ENCODE results near the gene UBLCP1. TPM values are rescaled to one million over a fixed set of nuclear protein-coding genes. Genes with fewer than 3 reads are reported as not detected.

UBLCP1 gene
- total RNA-seq, 1 experiment from 2014 or later, result 32.9 TPM

DNA sequence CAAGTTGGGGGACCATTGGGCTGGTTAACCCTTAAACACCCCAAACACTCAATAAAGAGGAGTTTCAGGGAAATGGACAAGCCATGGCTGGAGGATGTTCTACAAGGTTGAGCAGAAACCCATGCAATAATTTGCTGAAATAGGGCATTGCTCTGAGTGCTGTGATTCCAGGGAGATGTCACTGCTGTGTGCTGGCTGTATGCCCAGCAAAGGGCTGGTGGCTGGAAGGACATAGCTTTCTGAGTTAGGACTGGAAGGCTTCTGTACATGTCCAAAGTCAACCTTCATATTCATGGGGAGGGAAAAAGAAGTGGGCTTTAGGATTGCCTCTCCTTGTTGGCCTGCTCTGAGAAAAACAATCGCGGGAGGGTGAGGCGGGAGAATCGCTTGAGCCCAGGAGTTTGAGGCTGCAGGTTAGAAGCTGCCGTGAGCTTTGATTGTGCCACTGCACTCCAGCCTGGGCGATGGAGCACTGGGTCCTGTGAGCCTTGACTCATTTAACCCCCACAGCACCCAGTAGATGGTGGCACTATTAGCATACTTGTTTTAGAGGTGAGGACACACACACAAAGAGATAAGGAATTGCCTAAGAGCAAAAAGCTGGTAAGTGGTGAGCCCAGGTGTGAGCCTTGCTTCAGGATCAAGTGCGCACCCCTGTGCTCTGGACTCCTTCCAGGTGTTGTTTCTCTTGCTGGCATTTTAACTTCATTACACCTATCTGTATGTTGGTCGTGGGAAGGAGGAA lies 46.8 kb downstream of the UBLCP1 start:
- TF ChIP-seq ELF1 (IDR thresholded peaks at IDR 0.05; ENCODE audit: borderline replicate concordance, low read depth) (no peak), FOSL1 (IDR thresholded peaks at IDR 0.05; ENCODE audit: low read depth) (no peak), SIN3A (IDR thresholded peaks at IDR 0.05; ENCODE audit: low read depth) (no peak), TCF7L2 (IDR thresholded peaks at IDR 0.05; ENCODE audit: borderline replicate concordance, extremely low read depth, insufficient read depth, insufficient read length) (no peak), POLR2A (IDR thresholded peaks at IDR 0.05; ENCODE audit: borderline replicate concordance, extremely low read depth, insufficient read depth, insufficient read length) (no peak), JUND (IDR thresholded peaks at IDR 0.05) (no peak), POLR2AphosphoS5 (IDR thresholded peaks at IDR 0.05; ENCODE audit: low read depth, low read length) (no peak), RAD21 (IDR thresholded peaks at IDR 0.05; ENCODE audit: low read depth) (no peak)
- TF ChIP-seq, protein P1, sequence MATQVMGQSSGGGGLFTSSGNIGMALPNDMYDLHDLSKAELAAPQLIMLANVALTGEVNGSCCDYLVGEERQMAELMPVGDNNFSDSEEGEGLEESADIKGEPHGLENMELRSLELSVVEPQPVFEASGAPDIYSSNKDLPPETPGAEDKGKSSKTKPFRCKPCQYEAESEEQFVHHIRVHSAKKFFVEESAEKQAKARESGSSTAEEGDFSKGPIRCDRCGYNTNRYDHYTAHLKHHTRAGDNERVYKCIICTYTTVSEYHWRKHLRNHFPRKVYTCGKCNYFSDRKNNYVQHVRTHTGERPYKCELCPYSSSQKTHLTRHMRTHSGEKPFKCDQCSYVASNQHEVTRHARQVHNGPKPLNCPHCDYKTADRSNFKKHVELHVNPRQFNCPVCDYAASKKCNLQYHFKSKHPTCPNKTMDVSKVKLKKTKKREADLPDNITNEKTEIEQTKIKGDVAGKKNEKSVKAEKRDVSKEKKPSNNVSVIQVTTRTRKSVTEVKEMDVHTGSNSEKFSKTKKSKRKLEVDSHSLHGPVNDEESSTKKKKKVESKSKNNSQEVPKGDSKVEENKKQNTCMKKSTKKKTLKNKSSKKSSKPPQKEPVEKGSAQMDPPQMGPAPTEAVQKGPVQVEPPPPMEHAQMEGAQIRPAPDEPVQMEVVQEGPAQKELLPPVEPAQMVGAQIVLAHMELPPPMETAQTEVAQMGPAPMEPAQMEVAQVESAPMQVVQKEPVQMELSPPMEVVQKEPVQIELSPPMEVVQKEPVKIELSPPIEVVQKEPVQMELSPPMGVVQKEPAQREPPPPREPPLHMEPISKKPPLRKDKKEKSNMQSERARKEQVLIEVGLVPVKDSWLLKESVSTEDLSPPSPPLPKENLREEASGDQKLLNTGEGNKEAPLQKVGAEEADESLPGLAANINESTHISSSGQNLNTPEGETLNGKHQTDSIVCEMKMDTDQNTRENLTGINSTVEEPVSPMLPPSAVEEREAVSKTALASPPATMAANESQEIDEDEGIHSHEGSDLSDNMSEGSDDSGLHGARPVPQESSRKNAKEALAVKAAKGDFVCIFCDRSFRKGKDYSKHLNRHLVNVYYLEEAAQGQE (IDR thresholded peaks at IDR 0.05; ENCODE audit: low read depth), result no peak
- TF ChIP-seq, protein P2, sequence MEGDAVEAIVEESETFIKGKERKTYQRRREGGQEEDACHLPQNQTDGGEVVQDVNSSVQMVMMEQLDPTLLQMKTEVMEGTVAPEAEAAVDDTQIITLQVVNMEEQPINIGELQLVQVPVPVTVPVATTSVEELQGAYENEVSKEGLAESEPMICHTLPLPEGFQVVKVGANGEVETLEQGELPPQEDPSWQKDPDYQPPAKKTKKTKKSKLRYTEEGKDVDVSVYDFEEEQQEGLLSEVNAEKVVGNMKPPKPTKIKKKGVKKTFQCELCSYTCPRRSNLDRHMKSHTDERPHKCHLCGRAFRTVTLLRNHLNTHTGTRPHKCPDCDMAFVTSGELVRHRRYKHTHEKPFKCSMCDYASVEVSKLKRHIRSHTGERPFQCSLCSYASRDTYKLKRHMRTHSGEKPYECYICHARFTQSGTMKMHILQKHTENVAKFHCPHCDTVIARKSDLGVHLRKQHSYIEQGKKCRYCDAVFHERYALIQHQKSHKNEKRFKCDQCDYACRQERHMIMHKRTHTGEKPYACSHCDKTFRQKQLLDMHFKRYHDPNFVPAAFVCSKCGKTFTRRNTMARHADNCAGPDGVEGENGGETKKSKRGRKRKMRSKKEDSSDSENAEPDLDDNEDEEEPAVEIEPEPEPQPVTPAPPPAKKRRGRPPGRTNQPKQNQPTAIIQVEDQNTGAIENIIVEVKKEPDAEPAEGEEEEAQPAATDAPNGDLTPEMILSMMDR (IDR thresholded peaks at IDR 0.05 in 2 of 3, conservative IDR thresholded peaks at IDR 0.05 in 1 of 3; ENCODE audit: borderline replicate concordance in 1 of 3, insufficient read depth in 1 of 3, low read depth in 2 of 3, low read length in 2 of 3), result no peak
- RAD21 ChIA-PET (ENCODE audit: low non-redundant PET in 1 of 2, low total read pairs in 2 of 2, uncharacterized antibody in 2 of 2, unreplicated experiment in 2 of 2), result interaction anchor here in 1 of 2 experiments (0.7 kb wide), 1 partner anchor 84 kb away, joined by 8 read pairs; no protein-coding TSS in a partner anchor
- CTCF ChIA-PET, result no interaction called here
- Histone ChIP-seq H3K4me2 (ENCODE audit: low read length) (no peak overlapping the region), H3K36me3 (ENCODE audit: control insufficient read depth in 1 of 2, insufficient read depth in 2 of 2, low read length in 2 of 2) (no peaks in the 10 kb centered on the region), H3K79me2 (ENCODE audit: insufficient read depth, low read length) (no peaks in the 10 kb centered on the region), H3K27ac (ENCODE audit: low read depth, low read length) (no peak overlapping the region), H2AFZ (ENCODE audit: low read depth, low read length, poor library complexity, severe bottlenecking) (no peak overlapping the region), H3K9ac (ENCODE audit: low read length) (no peak overlapping the region), H3K9me3 (ENCODE audit: control insufficient read depth in 1 of 2, insufficient read depth in 1 of 2, low read depth in 1 of 2, low read length in 2 of 2) (no peaks in the 10 kb centered on the region), H3K27me3 (ENCODE audit: insufficient read depth, low read length) (no peaks in the 10 kb centered on the region), H3K4me3 (replicated peaks in 1 of 2; ENCODE audit: low read depth in 1 of 2, low read length in 2 of 2) (no peak overlapping the region), H3K4me1 (ENCODE audit: control insufficient read depth in 1 of 2, insufficient read depth in 2 of 2, low read length in 2 of 2) (no peaks in the 10 kb centered on the region), H4K20me1 (ENCODE audit: insufficient read depth) (no peaks in the 10 kb centered on the region), H3K9me2 (ENCODE audit: insufficient read depth) (no peaks in the 10 kb centered on the region)
- POLR2A ChIA-PET, result no interaction called here
- no peak for DNase-seq (ENCODE audit: low read depth, low spot score)
- no TSS peak for BruUV-seq (replicated peaks)
- no peak for ATAC-seq
- intact Hi-C loops (cut with micrococcal nuclease), result no loop called here

All from HCT116 (cell line).